ENCODE data around the gene CD300A.

DNA sequence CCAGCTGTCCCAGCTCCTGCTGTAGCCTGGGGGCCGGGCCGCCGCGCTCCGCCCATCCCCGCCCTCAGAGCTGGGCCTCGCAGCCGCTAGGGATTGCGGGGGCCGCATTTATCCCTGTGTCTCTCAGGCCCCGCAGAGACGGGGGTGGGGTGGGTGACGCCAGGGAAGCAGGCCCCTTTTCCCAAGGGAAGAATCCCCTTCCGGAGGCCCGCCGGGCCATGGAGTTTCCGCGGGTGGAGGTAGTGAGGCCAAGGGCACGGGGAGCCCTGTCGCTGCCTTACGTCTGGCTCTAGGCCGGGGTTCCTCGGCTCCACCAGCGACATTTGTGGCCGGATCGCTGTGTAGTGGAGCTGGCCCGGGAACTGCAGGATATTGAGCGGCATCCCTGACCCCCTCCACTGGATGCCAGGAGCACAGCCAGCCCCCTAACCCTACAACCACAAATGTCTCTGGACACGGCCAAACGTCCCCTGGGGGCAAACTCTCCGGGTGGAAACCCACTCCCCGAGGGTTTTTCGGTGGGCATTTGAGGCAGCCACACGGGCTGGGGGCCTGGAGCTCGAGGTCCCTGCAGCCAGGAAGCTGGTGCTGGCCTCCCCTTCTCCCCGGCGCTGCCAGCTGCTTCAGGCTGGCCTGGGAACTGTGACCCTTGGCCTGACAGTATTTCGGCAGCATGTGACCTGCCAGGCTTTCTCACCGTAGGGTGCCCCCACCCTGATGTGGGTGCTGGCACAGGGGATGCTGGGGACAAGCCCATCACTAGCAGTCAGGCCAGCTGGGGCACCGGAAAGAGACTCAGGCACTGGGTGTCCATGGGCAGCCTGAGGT, 12.0 kb upstream of the CD300A start:
- TF ChIP-seq, protein P1, sequence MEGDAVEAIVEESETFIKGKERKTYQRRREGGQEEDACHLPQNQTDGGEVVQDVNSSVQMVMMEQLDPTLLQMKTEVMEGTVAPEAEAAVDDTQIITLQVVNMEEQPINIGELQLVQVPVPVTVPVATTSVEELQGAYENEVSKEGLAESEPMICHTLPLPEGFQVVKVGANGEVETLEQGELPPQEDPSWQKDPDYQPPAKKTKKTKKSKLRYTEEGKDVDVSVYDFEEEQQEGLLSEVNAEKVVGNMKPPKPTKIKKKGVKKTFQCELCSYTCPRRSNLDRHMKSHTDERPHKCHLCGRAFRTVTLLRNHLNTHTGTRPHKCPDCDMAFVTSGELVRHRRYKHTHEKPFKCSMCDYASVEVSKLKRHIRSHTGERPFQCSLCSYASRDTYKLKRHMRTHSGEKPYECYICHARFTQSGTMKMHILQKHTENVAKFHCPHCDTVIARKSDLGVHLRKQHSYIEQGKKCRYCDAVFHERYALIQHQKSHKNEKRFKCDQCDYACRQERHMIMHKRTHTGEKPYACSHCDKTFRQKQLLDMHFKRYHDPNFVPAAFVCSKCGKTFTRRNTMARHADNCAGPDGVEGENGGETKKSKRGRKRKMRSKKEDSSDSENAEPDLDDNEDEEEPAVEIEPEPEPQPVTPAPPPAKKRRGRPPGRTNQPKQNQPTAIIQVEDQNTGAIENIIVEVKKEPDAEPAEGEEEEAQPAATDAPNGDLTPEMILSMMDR (IDR thresholded peaks at IDR 0.05), result peak in 4 of 6 experiments; percentile 15 to 37 (median 19)
- TF ChIP-seq POLR2A (IDR thresholded peaks at IDR 0.05), result peak in 1 of 4 donors; percentile 52

All from esophagus squamous epithelium (tissue), 4 donors.